ENCODE data around the gene DTX1. TPM values are rescaled to one million over a fixed set of nuclear protein-coding genes. Genes with fewer than 3 reads are reported as not detected.
"Not testable (repeated sequence)": the region's sequence is repeated elsewhere in the genome, so short reads cannot be mapped to it uniquely, and the experiment has no call there.

The DTX1 gene
- total RNA-seq, 1 donor from 2014 or later, result 1.4 TPM

GRCh38 chr12:113115455-113116126 is 59.1 kb downstream of the DTX1 start:
- Mint-ChIP-seq H3K36me3 (no peaks in the 10 kb centered on the region), H3K4me3 (no peak overlapping the region), H3K27ac (no peak overlapping the region), H3K27me3 (ENCODE audit: low read depth) (peaks cover 22% of the 10 kb centered on the region), H3K9me3 (no peaks in the 10 kb centered on the region), H3K4me1 (no peaks in the 10 kb centered on the region)
- TF ChIP-seq CTCF (IDR thresholded peaks at IDR 0.05; ENCODE audit: unreplicated experiment), result no peak
- DNase-seq (ENCODE audit: low spot score in 2 of 2, unreplicated experiment in 2 of 2), result no peak

- Mint-ChIP-seq H3K4me1 (no peaks in the 10 kb centered on the region), H3K36me3 (no peaks in the 10 kb centered on the region), H3K9me3 (no peaks in the 10 kb centered on the region), H3K27ac (no peak overlapping the region), H3K4me3 (no peak overlapping the region), H3K27me3 (ENCODE audit: low read depth) (peaks cover 24% of the 10 kb centered on the region)
- no peak for TF ChIP-seq CTCF (IDR thresholded peaks at IDR 0.05; ENCODE audit: unreplicated experiment)
- DNase-seq (ENCODE audit: low spot score in 2 of 2, unreplicated experiment in 2 of 2), result no peak
Measured at GRCh38 chr12:113116875-113117274, 60.3 kb downstream of the DTX1 start.

GRCh38 chr12:113117684-113118083 is 61.2 kb downstream of the DTX1 start:
- H3K4me1 Mint-ChIP-seq, result not testable (repeated sequence)
- H3K27me3 Mint-ChIP-seq (ENCODE audit: low read depth), result peaks cover 26% of the 10 kb centered on the region

GRCh38 chr12:113118142-113118541 is 61.6 kb downstream of the DTX1 start:
- no peak overlapping the region for H3K4me3 Mint-ChIP-seq
- no peak for TF ChIP-seq CTCF (IDR thresholded peaks at IDR 0.05; ENCODE audit: unreplicated experiment)
- no peak overlapping the region for H3K27ac Mint-ChIP-seq
- H3K36me3 Mint-ChIP-seq, result peaks cover under 1% of the 10 kb centered on the region
- no peaks in the 10 kb centered on the region for H3K4me1 Mint-ChIP-seq
- no peak for DNase-seq (ENCODE audit: low spot score in 2 of 2, unreplicated experiment in 2 of 2)
- peaks cover 27% of the 10 kb centered on the region for H3K27me3 Mint-ChIP-seq (ENCODE audit: low read depth)
- peaks cover 6% of the 10 kb centered on the region for H3K9me3 Mint-ChIP-seq

More at GRCh38 chr12:113117684-113118083, 61.2 kb downstream of the DTX1 start:
- H3K4me3 Mint-ChIP-seq; H3K9me3 Mint-ChIP-seq; H3K27ac Mint-ChIP-seq; H3K36me3 Mint-ChIP-seq; DNase-seq (ENCODE audit: low spot score in 2 of 2, unreplicated experiment in 2 of 2): not testable (repeated sequence)

GRCh38 chr12:113119980-113120669 is 63.6 kb downstream of the DTX1 start:
- H3K9me3 Mint-ChIP-seq, result peaks cover 11% of the 10 kb centered on the region

More at GRCh38 chr12:113119980-113120669, 63.6 kb downstream of the DTX1 start:
- no peaks in the 10 kb centered on the region for H3K4me1 Mint-ChIP-seq
- H3K27me3 Mint-ChIP-seq (ENCODE audit: low read depth), result peaks cover 29% of the 10 kb centered on the region
- no peak for DNase-seq (ENCODE audit: low spot score in 2 of 2, unreplicated experiment in 2 of 2)
- no peak overlapping the region for H3K27ac Mint-ChIP-seq
- no peak overlapping the region for H3K4me3 Mint-ChIP-seq
- H3K36me3 Mint-ChIP-seq, result peaks cover 2% of the 10 kb centered on the region
- no peak for TF ChIP-seq CTCF (IDR thresholded peaks at IDR 0.05; ENCODE audit: unreplicated experiment)
